Activated CD8-positive, alpha-beta T cell treated with anti-CD3 and anti-CD28 coated beads for 36 hours (primary cell): ENCODE measurements around the gene IQGAP1. TPM values are rescaled to one million over a fixed set of nuclear protein-coding genes. Genes with fewer than 3 reads are reported as not detected.
A peak's percentile ranks its signal among the peaks of the same experiment; 100 is the strongest.

Source experiments
- ATAC-seq: fragments of 200-7000 bp; cut with Tn5 transposase; one replicate; pipeline ENCODE4 v1.10.0; 2021; ENCODE audit warnings: mild to moderate bottlenecking, moderate library complexity
- CTCF ChIA-PET: fragments of 350-600 bp; sonication (Branson Sonifier 250); formaldehyde crosslinking; loops from one replicate; lab custom pipeline; 2021; ENCODE audit warnings: antibody characterized with exemption; lab: Charles Lee
- POLR2A ChIA-PET: fragments of 350-600 bp; sonication (Branson Sonifier 250); formaldehyde crosslinking; loops from one replicate; lab custom pipeline; 2021; ENCODE audit warnings: antibody characterized with exemption; lab: Charles Lee
- DNase-seq: peaks from one replicate; pipeline ENCODE4 v3.0.0-alpha.2; 2020
- H3K27ac Mint-ChIP-seq: one replicate; pipeline ENCODE4 v1.8.0; 2021; ENCODE audit warnings: mild to moderate bottlenecking, mixed read lengths
- H3K27me3 Mint-ChIP-seq: one replicate; pipeline ENCODE4 v1.8.0; 2021; ENCODE audit warnings: mixed read lengths
- H3K36me3 Mint-ChIP-seq: one replicate; pipeline ENCODE4 v1.8.0; 2021; ENCODE audit warnings: low read depth, mixed read lengths
- H3K4me1 Mint-ChIP-seq: one replicate; pipeline ENCODE4 v1.8.0; 2021; ENCODE audit warnings: low read depth, mixed read lengths
- H3K4me3 Mint-ChIP-seq: one replicate; pipeline ENCODE4 v1.8.0; 2021; ENCODE audit warnings: mild to moderate bottlenecking, moderate library complexity, mixed read lengths
- H3K9me3 Mint-ChIP-seq: one replicate; pipeline ENCODE4 v1.8.0; 2021; ENCODE audit warnings: mixed read lengths
- CTCF ChIP-seq: fragments of 200-600 bp; IDR thresholded peaks from one replicate; pipeline ENCODE4 v1.8.0; 2022; ENCODE audit warnings: antibody characterized with exemption, mild to moderate bottlenecking
- intact Hi-C: fragments of 100-400 bp; cut with micrococcal nuclease; formaldehyde crosslinking; loops from one replicate; pipeline ENCODE4 v1.10.0; 2022
- total RNA-seq, 2 experiments: library from RNA; stranded (reverse); gene quantifications; one replicate each; pipeline ENCODE4 v1.2.3, GENCODE V29; 2021

The IQGAP1 gene
- total RNA-seq, 2 experiments from 2014 or later = 148 to 155 TPM

GRCh38 chr15:90465930-90466567 is 78.0 kb downstream of the IQGAP1 start:
- POLR2A ChIA-PET = interaction anchor here (0.9 kb wide), 1 partner anchor 134 kb away, joined by 4 read pairs; no protein-coding TSS in a partner anchor
- ATAC-seq (no peak), DNase-seq (no peak)
- Mint-ChIP-seq H3K27ac (no peak overlapping the region), H3K27me3 (no peaks in the 10 kb centered on the region), H3K9me3 (no peaks in the 10 kb centered on the region), H3K4me3 (no peak overlapping the region), H3K36me3 (peaks cover 35% of the 10 kb centered on the region), H3K4me1 (peaks cover 34% of the 10 kb centered on the region)
- no peak for TF ChIP-seq CTCF
- intact Hi-C loops = no loop called here
- CTCF ChIA-PET = interaction anchor here (0.7 to 8.6 kb wide), 6 partner anchors 16 to 394 kb away, joined by 3 to 58 read pairs (median 6); no protein-coding TSS in a partner anchor

GRCh38 chr15:90469723-90470122 is 81.7 kb downstream of the IQGAP1 start:
- ChIA-PET POLR2A (interaction anchor here (0.5 kb wide), 1 partner anchor 155 kb away, joined by 3 read pairs; no protein-coding TSS in a partner anchor), CTCF (interaction anchor here (1.4 to 8.6 kb wide), 4 partner anchors 9 to 149 kb away, joined by 4 to 58 read pairs (median 9); no protein-coding TSS in a partner anchor)
- no peaks in the 10 kb centered on the region for H3K27me3 Mint-ChIP-seq
- DNase-seq (no peak), ATAC-seq (no peak)
- H3K9me3 Mint-ChIP-seq = no peaks in the 10 kb centered on the region
- intact Hi-C loops = no loop called here
- H3K27ac Mint-ChIP-seq = peak overlapping the region; percentile 40
- no peak for TF ChIP-seq CTCF
- H3K4me1 Mint-ChIP-seq = peaks cover 21% of the 10 kb centered on the region
- H3K4me3 Mint-ChIP-seq = no peak overlapping the region
- peaks cover 49% of the 10 kb centered on the region for H3K36me3 Mint-ChIP-seq

- CTCF ChIA-PET = interaction anchor here (1.4 to 8.6 kb wide), 4 partner anchors 8 to 150 kb away, joined by 4 to 58 read pairs (median 9); no protein-coding TSS in a partner anchor
- peaks cover 50% of the 10 kb centered on the region for H3K36me3 Mint-ChIP-seq
These were observed 82.4 kb downstream of the IQGAP1 start for GRCh38 chr15:90470453-90470852.

GRCh38 chr15:90471126-90471525 is 83.1 kb downstream of the IQGAP1 start:
- Mint-ChIP-seq H3K4me3 (no peak overlapping the region), H3K27me3 (no peaks in the 10 kb centered on the region), H3K4me1 (peaks cover 17% of the 10 kb centered on the region), H3K27ac (peak overlapping the region; percentile 26), H3K36me3 (peaks cover 44% of the 10 kb centered on the region), H3K9me3 (no peaks in the 10 kb centered on the region)
- DNase-seq (no peak), ATAC-seq (no peak)
- CTCF ChIA-PET = interaction anchor here (2.7 kb wide), 1 partner anchor 109 kb away, joined by 9 read pairs; no protein-coding TSS in a partner anchor
- no peak for TF ChIP-seq CTCF
- POLR2A ChIA-PET = interaction anchor here (0.6 to 1.4 kb wide), 2 partner anchors 25 to 151 kb away, joined by 3 read pairs; no protein-coding TSS in a partner anchor
- intact Hi-C loops = no loop called here

More at GRCh38 chr15:90470453-90470852, 82.4 kb downstream of the IQGAP1 start:
- H3K27ac Mint-ChIP-seq = peak overlapping the region; percentile 9
- H3K4me3 Mint-ChIP-seq = no peak overlapping the region
- TF ChIP-seq CTCF = no peak
- no peaks in the 10 kb centered on the region for H3K27me3 Mint-ChIP-seq
- ATAC-seq (no peak), DNase-seq (no peak)
- peaks cover 17% of the 10 kb centered on the region for H3K4me1 Mint-ChIP-seq
- POLR2A ChIA-PET = interaction anchor here (1.4 kb wide), 1 partner anchor 150 kb away, joined by 3 read pairs; no protein-coding TSS in a partner anchor
- no peaks in the 10 kb centered on the region for H3K9me3 Mint-ChIP-seq
- intact Hi-C loops = no loop called here

GRCh38 chr15:90471769-90472168 is 83.7 kb downstream of the IQGAP1 start:
- Mint-ChIP-seq H3K4me3 (no peak overlapping the region), H3K9me3 (no peaks in the 10 kb centered on the region), H3K27me3 (no peaks in the 10 kb centered on the region), H3K27ac (no peak overlapping the region), H3K36me3 (peaks cover 45% of the 10 kb centered on the region), H3K4me1 (peaks cover 17% of the 10 kb centered on the region)
- CTCF ChIA-PET = interaction anchor here (1.3 to 2.7 kb wide), 2 partner anchors 10 to 110 kb away, joined by 3 to 9 read pairs; no protein-coding TSS in a partner anchor
- ATAC-seq (no peak), DNase-seq (no peak)
- intact Hi-C loops = no loop called here
- no peak for TF ChIP-seq CTCF
- POLR2A ChIA-PET = no interaction called here
